Gastroesophageal sphincter (tissue), 4 donors: ENCODE results near the gene PCDHGB3. TPM values are rescaled to one million over a fixed set of nuclear protein-coding genes. Genes with fewer than 3 reads are reported as not detected.

Source experiments
- ATAC-seq: fragments of 150-250 bp; one replicate; pipeline ENCODE4 v1.9.1; 2016; ENCODE audit warnings: mild to moderate bottlenecking, moderate library complexity
- H3K27ac ChIP-seq, 4 donors: fragments of 200-600 bp; sonication (generic) in 3 of 4; 1 replicate in 3 of 4; 2 replicates in 1 of 4; pipeline ENCODE4 v1.5.1; 2016 to 2019
- H3K27me3 ChIP-seq: fragments of 200-600 bp; sonication (generic); one replicate; pipeline ENCODE4 v1.5.1; 2019
- H3K36me3 ChIP-seq, 2 donors: fragments of 200-600 bp; sonication (generic); one replicate each; pipeline ENCODE4 v1.5.1; 2019; ENCODE audit warnings: control low read depth in 1 of 2
- H3K4me1 ChIP-seq, 3 donors: fragments of 200-600 bp; sonication (generic); 1 replicate in 2 of 3; 2 replicates in 1 of 3; pipeline ENCODE4 v1.5.1; 2016 to 2019; ENCODE audit warnings: control low read depth in 2 of 3
- H3K4me3 ChIP-seq, 2 donors: fragments of 200-600 bp; sonication (generic); one replicate each; pipeline ENCODE4 v1.5.1; 2019; ENCODE audit warnings: mild to moderate bottlenecking in 1 of 2, moderate library complexity in 1 of 2
- H3K9me3 ChIP-seq, 3 donors: fragments of 200-600 bp; sonication (generic); one replicate each; pipeline ENCODE4 v1.5.1; 2017 to 2019; ENCODE audit warnings: control low read depth in 2 of 3
- EP300 ChIP-seq: sonication (generic); formaldehyde crosslinking; IDR thresholded peaks from one replicate; pipeline ENCODE4 v1.6.1; 2017; ENCODE audit warnings: antibody characterized with exemption, mild to moderate bottlenecking
- POLR2A ChIP-seq, 2 donors: fragments of 450-650 bp; IDR thresholded peaks; one replicate each; pipeline ENCODE4 v1.6.1; 2017; ENCODE audit warnings: antibody characterized with exemption in 2 of 2, mild to moderate bottlenecking in 2 of 2, moderate library complexity in 1 of 2
- POLR2AphosphoS5 ChIP-seq: sonication (generic); formaldehyde crosslinking; IDR thresholded peaks from one replicate; pipeline ENCODE4 v1.6.1; 2017; ENCODE audit warnings: antibody characterized with exemption
- WGBS, 2 donors: methylation state at CpG; one replicate each; pipeline ENCODE4 v1.1.5; 2018; ENCODE audit warnings: low coverage in 1 of 2; 5-methylcytosine and 5-hydroxymethylcytosine counted together
- total RNA-seq, 4 donors: library from RNA; depleted of rRNA; stranded (reverse); fragments of >200 nt; gene quantifications; one replicate each; pipeline ENCODE4 v1.1.0, GENCODE V29; 2016
- TF ChIP-seq, protein P1 (sequence below), 4 experiments: fragments of 200-600 bp in 2 of 4; fragments of 450-650 bp in 2 of 4; sonication (generic) in 1 of 4; IDR thresholded peaks; one replicate each; pipeline ENCODE4 v1.5.1; 2017 to 2019; ENCODE audit warnings: antibody characterized with exemption in 4 of 4, mild to moderate bottlenecking in 2 of 4, moderate library complexity in 2 of 4

The PCDHGB3 gene
- total RNA-seq, 4 donors from 2014 or later = 1.5 to 10.0 (median 4.7) TPM

DNA sequence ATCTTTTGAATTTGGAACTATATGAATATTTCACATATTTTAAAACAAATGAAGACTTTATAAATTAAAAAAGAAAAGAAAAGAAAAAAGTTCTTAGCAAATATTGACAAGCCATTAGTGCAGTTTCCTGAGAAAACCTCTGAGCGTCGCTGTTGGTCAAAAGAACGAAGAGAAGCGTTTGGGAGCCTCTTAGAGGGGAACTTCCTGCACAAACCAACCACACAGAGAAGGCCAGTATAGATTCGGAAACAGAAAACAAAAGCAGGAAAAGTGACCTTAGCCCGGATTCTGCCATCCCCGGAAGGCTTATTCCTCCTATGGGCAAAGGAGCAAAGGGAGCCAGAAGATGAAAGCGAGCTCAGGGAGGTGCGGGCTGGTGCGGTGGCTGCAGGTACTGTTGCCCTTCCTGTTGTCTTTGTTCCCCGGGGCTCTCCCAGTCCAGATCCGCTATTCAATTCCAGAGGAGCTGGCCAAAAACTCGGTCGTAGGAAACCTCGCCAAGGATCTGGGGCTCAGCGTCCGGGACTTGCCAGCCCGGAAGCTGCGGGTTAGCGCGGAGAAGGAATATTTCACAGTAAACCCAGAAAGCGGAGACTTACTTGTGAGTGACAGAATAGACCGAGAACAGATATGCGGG, 10.1 kb upstream of the PCDHGB3 start, which contains the start of gene PCDHGB2:
Gene PCDHGB2, plus strand, starts transcription at position 205 of the 637 bp plus-strand sequence. Its CDS starts 142 bp downstream, at position 347.
- ATAC-seq = no peak
- Histone ChIP-seq H3K4me3 (peak within 1 kb of the TSS; percentile 25 to 34), H3K27ac (no peak within 1 kb of the TSS), H3K27me3 (peaks cover 28% of the 10 kb centered on the region), H3K9me3 (peaks cover 0 to 100% (median 4%) of the 10 kb centered on the region in 3 donors), H3K36me3 (peaks cover 0 to 30% of the 10 kb centered on the region in 2 donors), H3K4me1 (no peaks in the 10 kb centered on the region)
- WGBS, 2 donors = 15 to 18% methylated on average over 12 to 16 of the region's 24 CpGs
- no peak for TF ChIP-seq POLR2A (IDR thresholded peaks at IDR 0.05)
- no peak for TF ChIP-seq POLR2AphosphoS5
- TF ChIP-seq, protein P1, sequence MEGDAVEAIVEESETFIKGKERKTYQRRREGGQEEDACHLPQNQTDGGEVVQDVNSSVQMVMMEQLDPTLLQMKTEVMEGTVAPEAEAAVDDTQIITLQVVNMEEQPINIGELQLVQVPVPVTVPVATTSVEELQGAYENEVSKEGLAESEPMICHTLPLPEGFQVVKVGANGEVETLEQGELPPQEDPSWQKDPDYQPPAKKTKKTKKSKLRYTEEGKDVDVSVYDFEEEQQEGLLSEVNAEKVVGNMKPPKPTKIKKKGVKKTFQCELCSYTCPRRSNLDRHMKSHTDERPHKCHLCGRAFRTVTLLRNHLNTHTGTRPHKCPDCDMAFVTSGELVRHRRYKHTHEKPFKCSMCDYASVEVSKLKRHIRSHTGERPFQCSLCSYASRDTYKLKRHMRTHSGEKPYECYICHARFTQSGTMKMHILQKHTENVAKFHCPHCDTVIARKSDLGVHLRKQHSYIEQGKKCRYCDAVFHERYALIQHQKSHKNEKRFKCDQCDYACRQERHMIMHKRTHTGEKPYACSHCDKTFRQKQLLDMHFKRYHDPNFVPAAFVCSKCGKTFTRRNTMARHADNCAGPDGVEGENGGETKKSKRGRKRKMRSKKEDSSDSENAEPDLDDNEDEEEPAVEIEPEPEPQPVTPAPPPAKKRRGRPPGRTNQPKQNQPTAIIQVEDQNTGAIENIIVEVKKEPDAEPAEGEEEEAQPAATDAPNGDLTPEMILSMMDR (IDR thresholded peaks at IDR 0.05) = peak in 2 of 4 experiments; percentile 15 to 21
- TF ChIP-seq EP300 = no peak

GRCh38 chr5:141360685-141361084, 9.4 kb upstream of the PCDHGB3 start:
- 28 to 44% methylated on average over 6 to 12 of the region's 15 CpGs for WGBS, 2 donors
- ATAC-seq = no peak

DNA sequence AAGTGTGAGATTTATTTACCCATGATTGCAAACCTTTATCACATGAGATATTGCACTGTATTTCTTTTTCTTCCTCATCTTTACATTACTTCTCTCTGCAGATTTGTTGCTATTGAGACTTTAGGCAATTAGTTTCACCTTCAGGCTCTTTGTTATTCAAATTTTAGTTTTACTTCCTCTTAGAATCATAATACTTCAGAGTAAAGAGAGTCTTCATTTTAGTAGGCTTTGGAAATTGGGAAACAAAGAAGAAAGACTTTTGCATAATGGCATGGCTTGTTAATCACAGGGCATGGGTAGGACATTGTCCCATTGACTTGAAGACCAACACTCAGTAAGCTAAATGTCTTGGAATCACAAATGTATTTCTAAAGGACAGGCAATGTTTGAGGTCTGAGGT, 7.3 kb upstream of the PCDHGB3 start:
- TF ChIP-seq, protein P1 (IDR thresholded peaks at IDR 0.05) = no peak
- no peak for TF ChIP-seq EP300
- ATAC-seq = no peak
- Histone ChIP-seq H3K9me3 (peaks cover 0 to 100% (median 7%) of the 10 kb centered on the region in 3 donors), H3K4me3 (no peak overlapping the region), H3K27ac (no peak overlapping the region), H3K4me1 (no peaks in the 10 kb centered on the region), H3K36me3 (peaks cover 0 to 13% of the 10 kb centered on the region in 2 donors), H3K27me3 (peaks cover 37% of the 10 kb centered on the region)

More at GRCh38 chr5:141360685-141361084, 9.4 kb upstream of the PCDHGB3 start:
- H3K36me3 ChIP-seq = peaks cover 0 to 23% of the 10 kb centered on the region in 2 donors
- H3K9me3 ChIP-seq = peaks cover 0 to 100% (median 4%) of the 10 kb centered on the region in 3 donors
- peaks cover 29% of the 10 kb centered on the region for H3K27me3 ChIP-seq
- no peak overlapping the region for H3K27ac ChIP-seq
- no peak overlapping the region for H3K4me3 ChIP-seq
- TF ChIP-seq POLR2AphosphoS5 = no peak
- H3K4me1 ChIP-seq = no peaks in the 10 kb centered on the region

GRCh38 chr5:141363952-141364660, 5.9 kb upstream of the PCDHGB3 start, which contains the start of gene PCDHGA5:
Gene PCDHGA5, plus strand, starts transcription at chr5:141364162. Its CDS starts 169 bp downstream, at chr5:141364331.
- 8 to 19% methylated on average over 11 to 23 of the region's 34 CpGs for WGBS, 2 donors
- Histone ChIP-seq H3K36me3 (peaks cover 0 to 10% of the 10 kb centered on the region in 2 donors), H3K27me3 (peaks cover 37% of the 10 kb centered on the region), H3K4me1 (no peaks in the 10 kb centered on the region), H3K27ac (peak within 1 kb of the TSS in 1 of 4 donors; percentile 5), H3K9me3 (peaks cover 0 to 100% (median 7%) of the 10 kb centered on the region in 3 donors), H3K4me3 (peak within 1 kb of the TSS in 1 of 2 donors; percentile 35)
- ATAC-seq = no peak
- TF ChIP-seq EP300 (no peak), POLR2AphosphoS5 (no peak)

GRCh38 chr5:141366016-141366896, 3.8 kb upstream of the PCDHGB3 start:
- WGBS, 2 donors = 41 to 43% methylated on average over 4 to 13 of the region's 46 CpGs
- no peak overlapping the region for H3K4me3 ChIP-seq

More at GRCh38 chr5:141366016-141366896, 3.8 kb upstream of the PCDHGB3 start:
- H3K27ac ChIP-seq = no peak overlapping the region
- no peak for ATAC-seq
- H3K4me1 ChIP-seq = no peaks in the 10 kb centered on the region
- peaks cover 0 to 100% (median 5%) of the 10 kb centered on the region in 3 donors for H3K9me3 ChIP-seq
- peaks cover 0 to 10% of the 10 kb centered on the region in 2 donors for H3K36me3 ChIP-seq
- H3K27me3 ChIP-seq = peaks cover 33% of the 10 kb centered on the region
- TF ChIP-seq EP300 = no peak
